ENCODE results near the gene GABRG3. TPM values are rescaled to one million over a fixed set of nuclear protein-coding genes. Genes with fewer than 3 reads are reported as not detected.

Gene GABRG3
- total and polyA plus RNA-seq, 2 donors (not counting 3 experiments of a cell fraction or from before 2014, with no cell fraction given) = not detected

DNA sequence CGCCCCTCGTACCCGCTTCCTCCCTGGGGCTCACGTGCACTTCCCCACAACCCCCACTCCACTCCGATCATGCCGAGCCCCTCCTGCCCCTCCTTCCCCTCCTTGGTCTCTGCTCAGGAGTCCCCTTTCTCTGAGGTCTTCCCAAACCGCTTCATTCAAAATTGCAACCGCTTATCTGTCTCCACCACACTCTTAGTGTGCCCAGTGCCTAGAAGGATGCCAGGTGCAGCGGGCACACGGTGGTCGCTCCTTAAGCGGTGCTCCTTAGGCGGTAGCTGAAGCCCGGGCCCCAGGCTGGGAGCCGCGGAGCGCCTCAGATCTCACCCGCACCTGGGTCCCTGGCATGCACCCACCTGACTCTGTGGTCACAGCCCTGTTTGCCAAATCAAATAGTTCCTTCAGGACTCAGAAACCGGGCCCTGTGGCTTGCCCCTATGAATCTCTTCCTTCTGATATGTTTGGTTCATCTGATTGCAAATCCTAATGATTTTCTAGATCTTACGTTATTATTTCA is 603.6 kb downstream of the GABRG3 start:
- H3K27ac ChIP-seq (ENCODE audit: insufficient read depth, low read depth, low read length) = no peak overlapping the region
- FAIRE-seq (no peak), DNase-seq (ENCODE audit: low read depth, low spot score) (no peak)
- ChIA-PET POLR2A (no interaction called here), CTCF (no interaction called here)
- TF ChIP-seq, protein P1, sequence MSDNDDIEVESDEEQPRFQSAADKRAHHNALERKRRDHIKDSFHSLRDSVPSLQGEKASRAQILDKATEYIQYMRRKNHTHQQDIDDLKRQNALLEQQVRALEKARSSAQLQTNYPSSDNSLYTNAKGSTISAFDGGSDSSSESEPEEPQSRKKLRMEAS (IDR thresholded peaks at IDR 0.05; ENCODE audit: insufficient read depth, insufficient read length) = no peak
- TF ChIP-seq FOS (IDR thresholded peaks at IDR 0.05; ENCODE audit: borderline replicate concordance, insufficient read depth, low read length) = no peak
- no peak overlapping the region for H3K9ac ChIP-seq (replicated peaks; ENCODE audit: extremely low read depth, insufficient read depth, low read length)
- H3K4me3 ChIP-seq (replicated peaks in 1 of 3; ENCODE audit: insufficient read depth in 1 of 3, low read depth in 1 of 3, low read length in 3 of 3) = no peak overlapping the region
- H3K79me2 ChIP-seq (ENCODE audit: control insufficient read depth, insufficient read depth, low read length) = no peaks in the 10 kb centered on the region
- H2AFZ ChIP-seq (ENCODE audit: low read depth, low read length) = no peak overlapping the region
- H3K9me1 ChIP-seq (replicated peaks; ENCODE audit: control insufficient read depth, extremely low read depth, insufficient read depth, low read length) = no peaks in the 10 kb centered on the region
- dilution Hi-C loops (cut with MboI; ENCODE audit: extremely low pct_ligation_motif_present, low sequenced_read_pairs) (no loop called here), intact Hi-C loops (cut with micrococcal nuclease) (no loop called here)
- H3K4me1 ChIP-seq (ENCODE audit: control insufficient read depth, extremely low read depth, insufficient read depth, low read length) = no peaks in the 10 kb centered on the region
- no peak overlapping the region for H3K4me2 ChIP-seq (ENCODE audit: insufficient read depth, low read length)
- BruUV-seq (replicated peaks) = no TSS peak
- no peaks in the 10 kb centered on the region for H4K20me1 ChIP-seq (replicated peaks; ENCODE audit: control insufficient read depth, extremely low read depth, insufficient read depth, low read length)
- H3K9me3 ChIP-seq (replicated peaks; ENCODE audit: control insufficient read depth, insufficient read depth, low read length) = peaks cover 4% of the 10 kb centered on the region
- no peaks in the 10 kb centered on the region for H3K36me3 ChIP-seq (ENCODE audit: control insufficient read depth in 2 of 2, extremely low read depth in 1 of 2, insufficient read depth in 2 of 2, low read length in 2 of 2)
- no peaks in the 10 kb centered on the region for H3K27me3 ChIP-seq (ENCODE audit: control insufficient read depth in 2 of 2, insufficient read depth in 2 of 2, low read length in 2 of 2)

DNA sequence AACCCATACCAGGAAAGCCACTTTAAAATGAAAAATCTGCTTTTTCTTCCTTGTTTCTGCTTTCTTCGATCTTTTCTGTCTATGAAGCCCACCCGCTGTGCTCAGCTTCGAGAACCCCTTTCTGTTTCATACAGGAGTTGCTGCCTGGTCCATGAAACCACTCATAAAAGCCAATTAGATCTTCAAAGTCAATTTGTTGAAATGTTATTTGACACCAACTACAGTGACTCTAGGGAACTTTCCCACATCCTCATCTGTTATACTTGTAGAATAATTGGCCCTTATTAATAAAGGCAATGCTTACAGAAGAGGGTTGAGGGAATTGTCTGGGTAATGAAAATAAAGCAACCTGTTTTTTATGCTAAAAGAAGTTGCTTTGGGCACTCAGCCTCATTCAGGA is 604.5 kb downstream of the GABRG3 start:
- no peak for DNase-seq (ENCODE audit: low read depth, low spot score)
- Histone ChIP-seq H3K4me3 (replicated peaks in 1 of 3; ENCODE audit: insufficient read depth in 1 of 3, low read depth in 1 of 3, low read length in 3 of 3) (no peak overlapping the region), H3K36me3 (ENCODE audit: control insufficient read depth in 2 of 2, extremely low read depth in 1 of 2, insufficient read depth in 2 of 2, low read length in 2 of 2) (no peaks in the 10 kb centered on the region), H3K27me3 (ENCODE audit: control insufficient read depth in 2 of 2, insufficient read depth in 2 of 2, low read length in 2 of 2) (no peaks in the 10 kb centered on the region), H2AFZ (ENCODE audit: low read depth, low read length) (no peak overlapping the region), H3K9me1 (replicated peaks; ENCODE audit: control insufficient read depth, extremely low read depth, insufficient read depth, low read length) (no peaks in the 10 kb centered on the region), H3K4me1 (ENCODE audit: control insufficient read depth, extremely low read depth, insufficient read depth, low read length) (no peaks in the 10 kb centered on the region), H4K20me1 (replicated peaks; ENCODE audit: control insufficient read depth, extremely low read depth, insufficient read depth, low read length) (no peaks in the 10 kb centered on the region), H3K9ac (replicated peaks; ENCODE audit: extremely low read depth, insufficient read depth, low read length) (no peak overlapping the region), H3K27ac (ENCODE audit: insufficient read depth, low read depth, low read length) (no peak overlapping the region), H3K79me2 (ENCODE audit: control insufficient read depth, insufficient read depth, low read length) (no peaks in the 10 kb centered on the region), H3K4me2 (ENCODE audit: insufficient read depth, low read length) (no peak overlapping the region), H3K9me3 (replicated peaks; ENCODE audit: control insufficient read depth, insufficient read depth, low read length) (peaks cover 8% of the 10 kb centered on the region)
- no peak for FAIRE-seq
- no TSS peak for BruUV-seq (replicated peaks)
- intact Hi-C loops (cut with micrococcal nuclease) = no loop called here
- dilution Hi-C loops (cut with MboI; ENCODE audit: extremely low pct_ligation_motif_present, low sequenced_read_pairs) = no loop called here
- CTCF ChIA-PET = no interaction called here
- no peak for TF ChIP-seq FOS (IDR thresholded peaks at IDR 0.05; ENCODE audit: borderline replicate concordance, insufficient read depth, low read length)
- TF ChIP-seq GATA2 (IDR thresholded peaks at IDR 0.05; ENCODE audit: insufficient read depth, insufficient read length, low read depth, low read length) = no peak
- no peak for TF ChIP-seq EZH2 (IDR thresholded peaks at IDR 0.05; ENCODE audit: borderline replicate concordance, low read depth, low read length, severe bottlenecking)
- TF ChIP-seq POLR2AphosphoS5 (IDR thresholded peaks at IDR 0.05; ENCODE audit: insufficient read depth, low read depth, low read length) = no peak
- TF ChIP-seq, protein P2, sequence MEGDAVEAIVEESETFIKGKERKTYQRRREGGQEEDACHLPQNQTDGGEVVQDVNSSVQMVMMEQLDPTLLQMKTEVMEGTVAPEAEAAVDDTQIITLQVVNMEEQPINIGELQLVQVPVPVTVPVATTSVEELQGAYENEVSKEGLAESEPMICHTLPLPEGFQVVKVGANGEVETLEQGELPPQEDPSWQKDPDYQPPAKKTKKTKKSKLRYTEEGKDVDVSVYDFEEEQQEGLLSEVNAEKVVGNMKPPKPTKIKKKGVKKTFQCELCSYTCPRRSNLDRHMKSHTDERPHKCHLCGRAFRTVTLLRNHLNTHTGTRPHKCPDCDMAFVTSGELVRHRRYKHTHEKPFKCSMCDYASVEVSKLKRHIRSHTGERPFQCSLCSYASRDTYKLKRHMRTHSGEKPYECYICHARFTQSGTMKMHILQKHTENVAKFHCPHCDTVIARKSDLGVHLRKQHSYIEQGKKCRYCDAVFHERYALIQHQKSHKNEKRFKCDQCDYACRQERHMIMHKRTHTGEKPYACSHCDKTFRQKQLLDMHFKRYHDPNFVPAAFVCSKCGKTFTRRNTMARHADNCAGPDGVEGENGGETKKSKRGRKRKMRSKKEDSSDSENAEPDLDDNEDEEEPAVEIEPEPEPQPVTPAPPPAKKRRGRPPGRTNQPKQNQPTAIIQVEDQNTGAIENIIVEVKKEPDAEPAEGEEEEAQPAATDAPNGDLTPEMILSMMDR (IDR thresholded peaks at IDR 0.05; ENCODE audit: extremely low read depth in 1 of 2, insufficient read depth in 1 of 2, low read depth in 1 of 2, low read length in 2 of 2) = no peak
- TF ChIP-seq, protein P1 (IDR thresholded peaks at IDR 0.05; ENCODE audit: insufficient read depth, insufficient read length) = no peak
- TF ChIP-seq JUN (IDR thresholded peaks at IDR 0.05; ENCODE audit: borderline replicate concordance, insufficient read depth, insufficient read length, low read depth) = no peak
- TF ChIP-seq MYC (IDR thresholded peaks at IDR 0.05; ENCODE audit: low read depth, low read length) = no peak
- no peak for TF ChIP-seq POLR2A (IDR thresholded peaks at IDR 0.05; ENCODE audit: low read depth, low read length)
- POLR2A ChIA-PET = no interaction called here

All from endothelial cell of umbilical vein (primary cell).